DMS79 (cell line): Measurements from ENCODE around the gene GBX2.

Source experiments
- DNase-seq: peaks from one replicate; lab custom pipeline; 2025; lab: John Stamatoyannopoulos, UW

GBX2 gene

GRCh38 chr2:236117861-236118269 is 50.3 kb downstream of the GBX2 start:
- DNase-seq = no peak

- DNase-seq = no peak
Measured at GRCh38 chr2:236117401-236117800, 50.8 kb downstream of the GBX2 start.
